HEK293 (cell line): ENCODE data around the gene SMC5.

Source experiments
- CTCF ChIA-PET: fragments of 350-600 bp; formaldehyde crosslinking; extraction: SDS; loops from one replicate; lab custom pipeline; 2021; ENCODE audit warnings: antibody characterized with exemption; lab: Yijun Ruan, JAX
- POLR2A ChIA-PET: fragments of 300-600 bp; formaldehyde crosslinking; extraction: SDS; loops from one replicate; lab custom pipeline; 2020; ENCODE audit warnings: antibody characterized with exemption, inconsistent platforms; lab: Yijun Ruan, JAX
- H3K27ac ChIP-seq: fragments of 200-500 bp; sonication (Bioruptor generic); 2 replicates; pipeline ENCODE4 v1.5.1; 2014; ENCODE audit warnings: low read depth, low read length, control low read depth, inconsistent platforms; ENCODE audit errors: extremely low read depth
- H3K36me3 ChIP-seq, 2 experiments: fragments of 200-500 bp in 1 of 2; sonication (Bioruptor generic) in 1 of 2; 1 replicate in 1 of 2; 2 replicates in 1 of 2; pipeline ENCODE4 v1.5.1; 2014 to 2017; ENCODE audit warnings: inconsistent platforms in 2 of 2, low read length in 2 of 2; ENCODE audit not compliant: control insufficient read depth in 2 of 2, insufficient read depth in 1 of 2
- H3K4me1 ChIP-seq: fragments of 200-500 bp; sonication (Bioruptor generic); 2 replicates; pipeline ENCODE4 v1.5.1; 2014; ENCODE audit warnings: mild to moderate bottlenecking, low read length, inconsistent platforms; ENCODE audit not compliant: control insufficient read depth, insufficient read depth
- H3K4me3 ChIP-seq: 2 replicates; pipeline ENCODE4 v1.5.1; 2011; ENCODE audit warnings: low read depth, mild to moderate bottlenecking, control low read depth, low read length, moderate library complexity
- H3K9me3 ChIP-seq: fragments of 200-500 bp; sonication (Bioruptor generic); 2 replicates; pipeline ENCODE4 v1.5.1; 2014; ENCODE audit warnings: low read depth, low read length, inconsistent platforms; ENCODE audit not compliant: control insufficient read depth, insufficient read depth
- AEBP2 ChIP-seq: fragments of 450-650 bp; formaldehyde crosslinking; IDR thresholded peaks from 2 replicates; pipeline ENCODE4 v1.5.1; 2016; ENCODE audit warnings: missing biosample characterization, missing genetic modification characterization, borderline replicate concordance
- HOXA7 ChIP-seq: sonication (generic); formaldehyde crosslinking; IDR thresholded peaks from 2 replicates; pipeline ENCODE4 v1.8.1; 2022; ENCODE audit warnings: missing genetic modification reagents, borderline replicate concordance
- HOXD13 ChIP-seq: sonication (generic); formaldehyde crosslinking; IDR thresholded peaks from 2 replicates; pipeline ENCODE4 v1.8.0; 2022; ENCODE audit warnings: missing genetic modification reagents, borderline replicate concordance
- PRDM10 ChIP-seq: fragments of 450-650 bp; formaldehyde crosslinking; IDR thresholded peaks from 2 replicates; pipeline ENCODE4 v1.5.1; 2016; ENCODE audit warnings: missing biosample characterization, missing genetic modification characterization
- YY1 ChIP-seq: fragments of 450-650 bp; formaldehyde crosslinking; IDR thresholded peaks from 2 replicates; pipeline ENCODE4 v1.5.1; 2018; ENCODE audit warnings: missing biosample characterization, missing genetic modification characterization
- ZBTB17 ChIP-seq: fragments of 450-650 bp; formaldehyde crosslinking; IDR thresholded peaks from 2 replicates; pipeline ENCODE4 v1.5.1; 2016; ENCODE audit warnings: missing biosample characterization, missing genetic modification characterization
- ZNF112 ChIP-seq: fragments of 450-650 bp; formaldehyde crosslinking; IDR thresholded peaks from 2 replicates; pipeline ENCODE4 v1.5.0; 2017; ENCODE audit warnings: missing biosample characterization, missing genetic modification characterization
- ZNF211 ChIP-seq: fragments of 450-650 bp; formaldehyde crosslinking; IDR thresholded peaks from 2 replicates; pipeline ENCODE4 v1.5.1; 2016; ENCODE audit warnings: low read depth, missing biosample characterization, missing genetic modification characterization
- ZNF24 ChIP-seq: fragments of 450-650 bp; formaldehyde crosslinking; IDR thresholded peaks from 2 replicates; pipeline ENCODE4 v1.5.1; 2016; ENCODE audit warnings: missing biosample characterization, missing genetic modification characterization
- ZNF513 ChIP-seq: fragments of 450-650 bp; IDR thresholded peaks from 2 replicates; pipeline ENCODE4 v1.5.1; 2018; ENCODE audit warnings: missing biosample characterization, missing genetic modification characterization
- ZNF600 ChIP-seq: fragments of 450-650 bp; formaldehyde crosslinking; IDR thresholded peaks from 2 replicates; pipeline ENCODE4 v1.5.1; 2016; ENCODE audit warnings: missing biosample characterization, missing genetic modification characterization
- ZNF629 ChIP-seq: fragments of 450-650 bp; formaldehyde crosslinking; IDR thresholded peaks from 2 replicates; pipeline ENCODE4 v1.5.1; 2017; ENCODE audit warnings: missing biosample characterization, missing genetic modification characterization
- ZNF692 ChIP-seq: fragments of 450-650 bp; formaldehyde crosslinking; IDR thresholded peaks from 2 replicates; pipeline ENCODE4 v1.5.1; 2016; ENCODE audit warnings: missing biosample characterization, missing genetic modification characterization
- ZNF76 ChIP-seq: fragments of 450-650 bp; formaldehyde crosslinking; IDR thresholded peaks from 2 replicates; pipeline ENCODE4; 2016; ENCODE audit warnings: low read depth, missing biosample characterization, missing genetic modification characterization, borderline replicate concordance
- ZXDB ChIP-seq: fragments of 450-650 bp; formaldehyde crosslinking; IDR thresholded peaks from 2 replicates; pipeline ENCODE4 v1.5.1; 2016; ENCODE audit warnings: missing biosample characterization, missing genetic modification characterization

SMC5 gene

GRCh38 chr9:70255486-70255885, 3.3 kb upstream of the SMC5 start:
- Histone ChIP-seq H3K27ac (no peak overlapping the region), H3K9me3 (no peaks in the 10 kb centered on the region), H3K4me1 (peaks cover 3% of the 10 kb centered on the region; the same call in 1 of the 2 replicates), H3K4me3 (peak overlapping the region; percentile 26; the same call in 1 of the 2 replicates), H3K36me3 (peaks cover 0 to 2% of the 10 kb centered on the region in 2 experiments; a peak in 2 of 3 replicates)
- ChIA-PET CTCF (no interaction called here), POLR2A (interaction anchor here (1.1 kb wide), 1 partner anchor 347 kb away, joined by 4 read pairs; no protein-coding TSS in a partner anchor)
- no peak for TF ChIP-seq ZNF513 (tag by site-specific recombination)
- no peak for TF ChIP-seq ZNF211 (tag by site-specific recombination)

- ChIA-PET CTCF (interaction anchor here (1.4 kb wide), 1 partner anchor 346 kb away, joined by 3 read pairs; no protein-coding TSS in a partner anchor), POLR2A (interaction anchor here (1.1 to 2.9 kb wide), 3 partner anchors 10 to 346 kb away, joined by 3 to 14 read pairs (median 4); no protein-coding TSS in a partner anchor)
- Histone ChIP-seq H3K36me3 (peaks cover 0 to 8% of the 10 kb centered on the region in 2 experiments; a peak in 2 of 3 replicates), H3K9me3 (no peaks in the 10 kb centered on the region), H3K4me3 (peak overlapping the region; percentile 26), H3K4me1 (peaks cover 3% of the 10 kb centered on the region; the same call in 1 of the 2 replicates), H3K27ac (no peak overlapping the region)
- TF ChIP-seq ZNF600 (tag by site-specific recombination): peak; percentile 71
- TF ChIP-seq ZNF76 (tag by site-specific recombination): no peak
- no peak for TF ChIP-seq ZXDB (tag by site-specific recombination)
- no peak for TF ChIP-seq HOXD13 (CRISPR knock-in tag)
- peak; percentile 99 for TF ChIP-seq PRDM10 (tag by site-specific recombination)
- TF ChIP-seq ZBTB17 (tag by site-specific recombination): peak; percentile 27; the same call in 1 of the 2 replicates
- no peak for TF ChIP-seq ZNF692
- TF ChIP-seq ZNF629 (tag by site-specific recombination): peak; percentile 8; the same call in 1 of the 2 replicates
Observed at GRCh38 chr9:70256123-70256551, 2.6 kb upstream of the SMC5 start.

- TF ChIP-seq YY1 (tag by site-specific recombination): no peak
- no peak for TF ChIP-seq AEBP2
- no peak for TF ChIP-seq ZNF112
- no peak for TF ChIP-seq HOXA7 (CRISPR knock-in tag)
- TF ChIP-seq ZNF24 (tag by site-specific recombination): no peak
- TF ChIP-seq, all 188 proteins: peak for 0
- POLR2A ChIA-PET: interaction anchor here (0.6 to 2.9 kb wide), 3 partner anchors 8 to 162 kb away, joined by 3 to 14 read pairs (median 3); no protein-coding TSS in a partner anchor
- peak overlapping the region; percentile 94 for H3K27ac ChIP-seq
- no peak overlapping the region; the same call in 1 of the 2 replicates for H3K4me3 ChIP-seq
- CTCF ChIA-PET: interaction anchor here (0.6 to 1.7 kb wide), 8 partner anchors 27 to 1098 kb away, joined by 3 to 6 read pairs (median 4); no protein-coding TSS in a partner anchor
- no peaks in the 10 kb centered on the region for H3K9me3 ChIP-seq
- peaks cover 7 to 22% of the 10 kb centered on the region in 2 experiments for H3K36me3 ChIP-seq
- H3K4me1 ChIP-seq: peaks cover 3% of the 10 kb centered on the region; the same call in 1 of the 2 replicates
Observed at GRCh38 chr9:70257502-70257901, 1.3 kb upstream of the SMC5 start.
